ENCODE measurements around the gene TNFAIP8L2.
A peak's percentile ranks its signal among the peaks of the same experiment; 100 is the strongest.

The TNFAIP8L2 gene

GRCh38 chr1:151156515-151156819, at the start of gene TNFAIP8L2:
TSS of gene TNFAIP8L2 (plus strand) at chr1:151156649. CDS start at chr1:151158698, 2,049 bp downstream.
- peaks cover 4% of the 10 kb centered on the region for H3K4me1 ChIP-seq (ENCODE audit: insufficient read depth, low read length)
- H3K36me3 ChIP-seq (ENCODE audit: insufficient read depth, low read length): peaks cover 5% of the 10 kb centered on the region; the same call in 1 of the 2 replicates
- H3K9ac ChIP-seq (ENCODE audit: low read depth, low read length): no peak within 1 kb of the TSS
- no peaks in the 10 kb centered on the region for H3K9me3 ChIP-seq (ENCODE audit: control insufficient read depth, insufficient read depth, low read length)

- H3K9ac ChIP-seq (ENCODE audit: low read depth, low read length): no peak overlapping the region
- no peaks in the 10 kb centered on the region for H3K4me1 ChIP-seq (ENCODE audit: insufficient read depth, low read length)
- H3K36me3 ChIP-seq (ENCODE audit: insufficient read depth, low read length): no peaks in the 10 kb centered on the region
- no peaks in the 10 kb centered on the region for H3K9me3 ChIP-seq (ENCODE audit: control insufficient read depth, insufficient read depth, low read length)
These were observed 49.6 kb upstream of the TNFAIP8L2 start for GRCh38 chr1:151106894-151107293.

- Histone ChIP-seq H3K9me3 (ENCODE audit: control insufficient read depth, insufficient read depth, low read length) (no peaks in the 10 kb centered on the region), H3K36me3 (ENCODE audit: insufficient read depth, low read length) (no peaks in the 10 kb centered on the region)
These were observed 48.1 kb upstream of the TNFAIP8L2 start for GRCh38 chr1:151108331-151108730.

GRCh38 chr1:151113877-151114276, 42.6 kb upstream of the TNFAIP8L2 start:
- Histone ChIP-seq H3K9me3 (ENCODE audit: control insufficient read depth, insufficient read depth, low read length) (no peaks in the 10 kb centered on the region), H3K4me1 (ENCODE audit: insufficient read depth, low read length) (no peaks in the 10 kb centered on the region), H3K36me3 (ENCODE audit: insufficient read depth, low read length) (no peaks in the 10 kb centered on the region), H3K9ac (ENCODE audit: low read depth, low read length) (no peak overlapping the region)

More at GRCh38 chr1:151108331-151108730, 48.1 kb upstream of the TNFAIP8L2 start:
- Histone ChIP-seq H3K9ac (ENCODE audit: low read depth, low read length) (no peak overlapping the region), H3K4me1 (ENCODE audit: insufficient read depth, low read length) (no peaks in the 10 kb centered on the region)

- Histone ChIP-seq H3K9ac (ENCODE audit: low read depth, low read length) (no peak overlapping the region), H3K4me1 (ENCODE audit: insufficient read depth, low read length) (peaks cover 13% of the 10 kb centered on the region), H3K9me3 (ENCODE audit: control insufficient read depth, insufficient read depth, low read length) (no peaks in the 10 kb centered on the region), H3K36me3 (ENCODE audit: insufficient read depth, low read length) (no peaks in the 10 kb centered on the region)
These were observed 31.6 kb upstream of the TNFAIP8L2 start for GRCh38 chr1:151124763-151125403.

- Histone ChIP-seq H3K9me3 (ENCODE audit: control insufficient read depth, insufficient read depth, low read length) (no peaks in the 10 kb centered on the region), H3K9ac (ENCODE audit: low read depth, low read length) (no peak overlapping the region), H3K36me3 (ENCODE audit: insufficient read depth, low read length) (no peaks in the 10 kb centered on the region), H3K4me1 (ENCODE audit: insufficient read depth, low read length) (peaks cover 19% of the 10 kb centered on the region)
These were observed 27.6 kb upstream of the TNFAIP8L2 start for GRCh38 chr1:151128800-151129199.

GRCh38 chr1:151130987-151131586, 25.4 kb upstream of the TNFAIP8L2 start:
- peaks cover 7% of the 10 kb centered on the region for H3K4me1 ChIP-seq (ENCODE audit: insufficient read depth, low read length)
- H3K9ac ChIP-seq (ENCODE audit: low read depth, low read length): peak overlapping the region; percentile 77
- H3K9me3 ChIP-seq (ENCODE audit: control insufficient read depth, insufficient read depth, low read length): no peaks in the 10 kb centered on the region
- no peaks in the 10 kb centered on the region; the same call in 1 of the 2 replicates for H3K36me3 ChIP-seq (ENCODE audit: insufficient read depth, low read length)

GRCh38 chr1:151131701-151132334, 24.6 kb upstream of the TNFAIP8L2 start:
- Histone ChIP-seq H3K36me3 (ENCODE audit: insufficient read depth, low read length) (no peaks in the 10 kb centered on the region; the same call in 1 of the 2 replicates), H3K9ac (ENCODE audit: low read depth, low read length) (peak overlapping the region; percentile 77), H3K9me3 (ENCODE audit: control insufficient read depth, insufficient read depth, low read length) (no peaks in the 10 kb centered on the region), H3K4me1 (ENCODE audit: insufficient read depth, low read length) (peaks cover 6% of the 10 kb centered on the region; the same call in 1 of the 2 replicates)

- H3K9me3 ChIP-seq (ENCODE audit: control insufficient read depth, insufficient read depth, low read length): no peaks in the 10 kb centered on the region
- peaks cover 6% of the 10 kb centered on the region; the same call in 1 of the 2 replicates for H3K4me1 ChIP-seq (ENCODE audit: insufficient read depth, low read length)
- H3K36me3 ChIP-seq (ENCODE audit: insufficient read depth, low read length): no peaks in the 10 kb centered on the region; the same call in 1 of the 2 replicates
- H3K9ac ChIP-seq (ENCODE audit: low read depth, low read length): peak overlapping the region; percentile 77
These were observed 24.0 kb upstream of the TNFAIP8L2 start for GRCh38 chr1:151132335-151133017.

GRCh38 chr1:151133018-151133806, 23.2 kb upstream of the TNFAIP8L2 start:
- Histone ChIP-seq H3K36me3 (ENCODE audit: insufficient read depth, low read length) (no peaks in the 10 kb centered on the region; the same call in 1 of the 2 replicates), H3K9ac (ENCODE audit: low read depth, low read length) (peak overlapping the region; percentile 77), H3K4me1 (ENCODE audit: insufficient read depth, low read length) (peaks cover 6% of the 10 kb centered on the region; the same call in 1 of the 2 replicates), H3K9me3 (ENCODE audit: control insufficient read depth, insufficient read depth, low read length) (no peaks in the 10 kb centered on the region)

- no peaks in the 10 kb centered on the region; the same call in 1 of the 2 replicates for H3K36me3 ChIP-seq (ENCODE audit: insufficient read depth, low read length)
- no peak overlapping the region for H3K9ac ChIP-seq (ENCODE audit: low read depth, low read length)
These were observed 22.1 kb upstream of the TNFAIP8L2 start for GRCh38 chr1:151134396-151134795.

GRCh38 chr1:151134991-151135390, 21.5 kb upstream of the TNFAIP8L2 start:
- Histone ChIP-seq H3K36me3 (ENCODE audit: insufficient read depth, low read length) (no peaks in the 10 kb centered on the region; the same call in 1 of the 2 replicates), H3K9ac (ENCODE audit: low read depth, low read length) (no peak overlapping the region)

More at GRCh38 chr1:151134396-151134795, 22.1 kb upstream of the TNFAIP8L2 start:
- H3K4me1 ChIP-seq (ENCODE audit: insufficient read depth, low read length): peaks cover 6% of the 10 kb centered on the region; the same call in 1 of the 2 replicates
- no peaks in the 10 kb centered on the region for H3K9me3 ChIP-seq (ENCODE audit: control insufficient read depth, insufficient read depth, low read length)

GRCh38 chr1:151135433-151136385, 20.7 kb upstream of the TNFAIP8L2 start:
- H3K4me1 ChIP-seq (ENCODE audit: insufficient read depth, low read length): peaks cover 5% of the 10 kb centered on the region; the same call in 1 of the 2 replicates
- H3K9me3 ChIP-seq (ENCODE audit: control insufficient read depth, insufficient read depth, low read length): no peaks in the 10 kb centered on the region
- H3K9ac ChIP-seq (ENCODE audit: low read depth, low read length): no peak overlapping the region
- H3K36me3 ChIP-seq (ENCODE audit: insufficient read depth, low read length): no peaks in the 10 kb centered on the region; the same call in 1 of the 2 replicates

More at GRCh38 chr1:151134991-151135390, 21.5 kb upstream of the TNFAIP8L2 start:
- peaks cover 6% of the 10 kb centered on the region; the same call in 1 of the 2 replicates for H3K4me1 ChIP-seq (ENCODE audit: insufficient read depth, low read length)
- no peaks in the 10 kb centered on the region for H3K9me3 ChIP-seq (ENCODE audit: control insufficient read depth, insufficient read depth, low read length)

Measured in ES-I3 (cell line).